Stimulated activated CD4-positive, alpha-beta T cell treated with anti-CD3 and anti-CD28 coated beads, Interleukin-4, amount 100 ng/mL, for 48 hours (primary cell): ENCODE measurements around the gene FDX2.

Experiments used
- DNase-seq, 2 donors: peaks; one replicate each; pipeline ENCODE4 v3.0.0-alpha.2; 2020; ENCODE audit warnings: low read depth in 2 of 2

The FDX2 gene

GRCh38 chr19:10299545-10300458 lies 16.0 kb downstream of the FDX2 start:
- DNase-seq, result no peak

- no peak for DNase-seq
These were observed 19.8 kb downstream of the FDX2 start for GRCh38 chr19:10295847-10296591.

DNA sequence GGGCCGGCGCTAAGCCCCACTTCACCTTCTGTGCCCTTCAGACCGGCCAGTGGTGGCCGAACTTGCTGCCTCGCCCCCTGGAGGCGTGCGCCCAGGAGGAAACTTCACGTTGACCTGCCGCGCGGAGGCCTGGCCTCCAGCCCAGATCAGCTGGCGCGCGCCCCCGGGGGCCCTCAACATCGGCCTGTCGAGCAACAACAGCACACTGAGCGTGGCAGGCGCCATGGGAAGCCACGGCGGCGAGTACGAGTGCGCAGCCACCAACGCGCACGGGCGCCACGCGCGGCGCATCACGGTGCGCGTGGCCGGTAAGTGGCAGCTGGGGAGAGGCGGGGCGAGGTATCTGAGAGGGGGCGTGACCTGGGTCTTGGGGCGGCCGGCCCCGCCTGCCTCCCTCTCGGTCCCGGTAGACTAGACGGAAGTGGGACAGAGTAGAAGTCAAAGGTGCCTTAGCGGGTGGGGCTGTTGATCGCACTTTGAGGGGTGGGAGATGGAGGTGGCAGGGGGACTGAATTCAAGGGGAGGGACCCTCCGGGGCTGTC lies 20.4 kb downstream of the FDX2 start:
- DNase-seq, result peak in 1 of 2 donors; percentile 47

- DNase-seq, result no peak
These were observed 21.5 kb downstream of the FDX2 start for GRCh38 chr19:10294368-10294697.

GRCh38 chr19:10293637-10294367 lies 22.0 kb downstream of the FDX2 start:
- no peak for DNase-seq

DNA sequence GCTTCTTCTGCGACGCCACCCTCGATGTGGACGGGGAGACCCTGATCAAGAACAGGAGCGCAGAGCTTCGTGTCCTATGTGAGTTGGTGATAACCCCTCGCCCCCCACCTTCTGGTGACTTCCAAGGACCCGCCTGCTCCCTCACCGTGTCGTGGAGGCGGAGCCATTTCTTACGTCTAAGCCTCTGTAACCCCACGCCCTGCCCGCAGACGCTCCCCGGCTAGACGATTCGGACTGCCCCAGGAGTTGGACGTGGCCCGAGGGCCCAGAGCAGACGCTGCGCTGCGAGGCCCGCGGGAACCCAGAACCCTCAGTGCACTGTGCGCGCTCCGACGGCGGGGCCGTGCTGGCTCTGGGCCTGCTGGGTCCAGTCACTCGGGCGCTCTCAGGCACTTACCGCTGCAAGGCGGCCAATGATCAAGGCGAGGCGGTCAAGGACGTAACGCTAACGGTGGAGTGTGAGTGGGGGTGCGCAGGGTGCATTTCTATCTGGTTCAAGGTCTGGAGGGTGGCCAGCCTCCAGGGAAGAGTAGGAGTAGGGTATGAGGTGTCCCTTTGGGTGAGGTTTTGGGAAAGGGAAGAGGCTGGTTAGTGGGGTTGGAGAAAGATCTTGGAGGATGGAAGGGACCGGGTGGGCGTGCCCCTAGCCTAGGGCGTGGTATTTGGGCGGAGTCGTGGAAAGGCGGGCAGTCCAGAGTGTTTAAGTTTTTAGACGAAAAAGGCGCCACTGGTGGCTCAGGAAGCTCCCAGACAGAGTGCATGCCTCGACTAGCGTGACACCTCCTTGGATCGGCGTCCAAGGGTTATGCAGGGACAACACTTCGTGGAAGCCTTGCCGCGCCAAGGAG lies 22.8 kb downstream of the FDX2 start:
- DNase-seq, result no peak

DNA sequence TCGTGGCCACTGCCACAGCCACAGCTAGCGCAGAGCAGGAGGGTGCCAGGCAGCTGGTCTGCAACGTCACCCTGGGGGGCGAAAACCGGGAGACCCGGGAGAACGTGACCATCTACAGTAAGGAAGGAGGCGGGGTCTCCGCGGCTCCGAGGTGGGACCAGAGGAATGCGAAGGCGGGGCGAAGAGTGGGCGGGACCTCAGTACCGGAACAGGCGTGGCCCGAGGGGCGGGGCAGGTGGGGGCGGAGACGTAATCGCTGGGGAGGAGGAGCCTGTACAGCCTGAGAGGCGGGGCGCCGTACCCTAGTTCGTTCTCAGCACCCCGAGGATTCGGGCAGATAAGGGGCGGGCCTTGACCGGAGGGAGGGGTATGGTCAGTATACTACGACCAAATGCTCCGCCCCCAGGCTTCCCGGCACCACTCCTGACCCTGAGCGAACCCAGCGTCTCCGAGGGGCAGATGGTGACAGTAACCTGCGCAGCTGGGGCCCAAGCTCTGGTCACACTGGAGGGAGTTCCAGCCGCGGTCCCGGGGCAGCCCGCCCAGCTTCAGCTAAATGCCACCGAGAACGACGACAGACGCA lies 23.5 kb downstream of the FDX2 start:
- peak; percentile 67 to 86 for DNase-seq

DNA sequence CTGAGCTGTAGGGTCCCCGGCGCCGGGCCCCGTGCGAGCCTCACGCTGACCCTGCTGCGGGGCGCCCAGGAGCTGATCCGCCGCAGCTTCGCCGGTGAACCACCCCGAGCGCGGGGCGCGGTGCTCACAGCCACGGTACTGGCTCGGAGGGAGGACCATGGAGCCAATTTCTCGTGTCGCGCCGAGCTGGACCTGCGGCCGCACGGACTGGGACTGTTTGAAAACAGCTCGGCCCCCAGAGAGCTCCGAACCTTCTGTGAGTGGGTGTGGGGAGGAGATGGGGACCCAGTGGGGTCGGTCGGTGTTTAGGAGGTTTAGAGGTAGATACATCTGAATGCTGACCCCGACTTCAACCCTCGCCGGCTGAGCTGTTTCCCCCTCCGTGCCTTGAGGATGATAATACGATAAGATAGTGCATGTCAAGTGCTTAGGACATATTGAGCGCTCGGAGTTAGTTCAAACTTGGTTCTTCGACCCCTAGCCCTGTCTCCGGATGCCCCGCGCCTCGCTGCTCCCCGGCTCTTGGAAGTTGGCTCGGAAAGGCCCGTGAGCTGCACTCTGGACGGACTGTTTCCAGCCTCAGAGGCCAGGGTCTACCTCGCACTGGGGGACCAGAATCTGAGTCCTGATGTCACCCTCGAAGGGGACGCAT lies 24.1 kb downstream of the FDX2 start:
- no peak for DNase-seq

- DNase-seq, result peak in 1 of 2 donors; percentile 52
These were observed 24.8 kb downstream of the FDX2 start for GRCh38 chr19:10290876-10291553.

GRCh38 chr19:10290357-10290875 lies 25.4 kb downstream of the FDX2 start:
- DNase-seq, result no peak

DNA sequence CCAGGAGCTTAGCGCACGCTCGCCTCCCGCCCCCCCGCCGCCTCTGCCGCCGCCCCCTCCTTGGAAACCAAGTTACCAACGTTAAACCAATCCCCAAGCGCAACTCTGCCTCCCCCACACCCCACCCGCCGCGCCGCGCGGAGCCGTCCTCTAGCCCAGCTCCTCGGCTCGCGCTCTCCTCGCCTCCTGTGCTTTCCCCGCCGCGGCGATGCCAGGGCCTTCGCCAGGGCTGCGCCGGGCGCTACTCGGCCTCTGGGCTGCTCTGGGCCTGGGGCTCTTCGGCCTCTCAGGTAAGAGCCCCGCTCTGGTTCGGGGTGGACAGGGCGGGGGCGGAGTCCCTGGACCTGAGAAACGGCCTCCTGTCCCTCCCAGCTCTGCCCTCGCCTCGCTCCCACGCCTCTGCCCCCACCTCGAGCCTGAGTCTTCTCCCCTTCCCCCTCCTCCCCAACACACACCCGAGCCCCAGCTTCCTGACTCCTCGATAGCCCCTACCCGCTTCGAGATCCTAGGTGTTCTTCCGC lies 25.9 kb downstream of the FDX2 start, which contains the start of gene ICAM5:
TSS of gene ICAM5 (plus strand) at position 117 of the 521 bp plus-strand sequence. CDS start at position 209, 92 bp downstream.
- DNase-seq, result peak in 1 of 2 donors; percentile 25

- peak in 1 of 2 donors; percentile 66 for DNase-seq
These were observed 26.5 kb downstream of the FDX2 start for GRCh38 chr19:10289167-10289835.

DNA sequence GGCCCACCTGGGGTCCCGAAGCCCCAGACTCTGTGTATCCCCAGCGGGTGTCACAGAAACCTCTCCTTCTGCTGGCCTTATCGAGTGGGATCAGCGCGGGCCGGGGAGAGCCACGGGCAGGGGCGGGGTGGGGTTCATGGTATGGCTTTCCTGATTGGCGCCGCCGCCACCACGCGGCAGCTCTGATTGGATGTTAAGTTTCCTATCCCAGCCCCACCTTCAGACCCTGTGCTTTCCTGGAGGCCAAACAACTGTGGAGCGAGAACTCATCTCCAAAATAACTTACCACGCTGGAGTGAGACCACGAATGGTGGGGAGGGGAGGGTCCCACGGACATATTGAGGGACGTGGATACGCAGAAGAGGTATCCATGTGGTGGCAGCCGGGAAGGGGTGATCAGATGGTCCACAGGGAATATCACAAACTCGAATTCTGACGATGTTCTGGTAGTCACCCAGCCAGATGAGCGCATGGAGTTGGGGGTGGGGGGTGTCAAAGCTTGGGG lies 27.1 kb downstream of the FDX2 start:
- DNase-seq, result peak in 1 of 2 donors; percentile 46

DNA sequence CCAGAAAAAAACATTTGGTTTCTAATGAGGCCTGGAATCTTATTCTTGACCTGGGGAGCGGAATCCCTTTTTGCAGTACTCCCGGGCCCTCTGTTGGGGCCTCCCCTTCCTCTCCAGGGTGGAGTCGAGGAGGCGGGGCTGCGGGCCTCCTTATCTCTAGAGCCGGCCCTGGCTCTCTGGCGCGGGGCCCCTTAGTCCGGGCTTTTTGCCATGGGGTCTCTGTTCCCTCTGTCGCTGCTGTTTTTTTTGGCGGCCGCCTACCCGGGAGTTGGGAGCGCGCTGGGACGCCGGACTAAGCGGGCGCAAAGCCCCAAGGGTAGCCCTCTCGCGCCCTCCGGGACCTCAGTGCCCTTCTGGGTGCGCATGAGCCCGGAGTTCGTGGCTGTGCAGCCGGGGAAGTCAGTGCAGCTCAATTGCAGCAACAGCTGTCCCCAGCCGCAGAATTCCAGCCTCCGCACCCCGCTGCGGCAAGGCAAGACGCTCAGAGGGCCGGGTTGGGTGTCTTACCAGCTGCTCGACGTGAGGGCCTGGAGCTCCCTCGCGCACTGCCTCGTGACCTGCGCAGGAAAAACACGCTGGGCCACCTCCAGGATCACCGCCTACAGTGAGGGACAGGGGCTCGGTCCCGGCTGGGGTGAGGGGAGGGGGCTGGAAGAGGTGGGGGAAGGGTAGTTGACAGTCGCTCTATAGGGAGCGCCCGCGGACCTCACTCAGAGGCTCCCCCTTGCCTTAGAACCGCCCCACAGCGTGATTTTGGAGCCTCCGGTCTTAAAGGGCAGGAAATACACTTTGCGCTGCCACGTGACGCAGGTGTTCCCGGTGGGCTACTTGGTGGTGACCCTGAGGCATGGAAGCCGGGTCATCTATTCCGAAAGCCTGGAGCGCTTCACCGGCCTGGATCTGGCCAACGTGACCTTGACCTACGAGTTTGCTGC lies 28.7 kb downstream of the FDX2 start, which contains the start of gene ICAM4:
TSS of gene ICAM4 (plus strand) at position 153 of the 935 bp plus-strand sequence. CDS start at position 211, 58 bp downstream.
- DNase-seq, result peak in 1 of 2 donors; percentile 37

DNA sequence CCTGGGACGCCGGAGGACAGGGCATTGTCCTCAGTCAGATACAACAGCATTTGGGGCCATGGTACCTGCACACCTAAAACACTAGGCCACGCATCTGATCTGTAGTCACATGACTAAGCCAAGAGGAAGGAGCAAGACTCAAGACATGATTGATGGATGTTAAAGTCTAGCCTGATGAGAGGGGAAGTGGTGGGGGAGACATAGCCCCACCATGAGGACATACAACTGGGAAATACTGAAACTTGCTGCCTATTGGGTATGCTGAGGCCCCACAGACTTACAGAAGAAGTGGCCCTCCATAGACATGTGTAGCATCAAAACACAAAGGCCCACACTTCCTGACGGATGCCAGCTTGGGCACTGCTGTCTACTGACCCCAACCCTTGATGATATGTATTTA lies 30.4 kb downstream of the FDX2 start:
- no peak for DNase-seq

GRCh38 chr19:10284960-10285278 lies 30.9 kb downstream of the FDX2 start:
- DNase-seq, result no peak
